Measurements from ENCODE around the gene SPARCL1.

The SPARCL1 gene

DNA sequence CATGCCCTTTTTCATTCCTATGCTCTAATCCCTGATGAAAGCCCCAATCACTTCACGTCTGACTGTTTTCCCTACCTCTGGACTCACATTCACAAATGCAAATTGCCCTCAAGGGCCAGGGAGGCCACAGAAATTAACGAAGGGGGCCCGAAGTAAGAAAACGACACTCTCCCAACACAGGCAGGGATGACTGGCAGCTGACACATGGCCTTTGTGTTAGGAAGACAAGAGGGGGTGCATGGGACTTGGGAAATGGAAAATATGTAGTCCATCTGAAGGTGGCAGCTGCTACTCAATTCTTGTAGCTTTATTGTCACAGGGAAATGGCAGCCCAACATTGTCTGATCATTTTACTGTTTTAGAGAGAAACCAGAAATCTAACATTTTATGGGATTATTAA, 12.3 kb upstream of the SPARCL1 start:
- Histone ChIP-seq H3K27ac (replicated peaks) (no peak overlapping the region), H3K27me3 (ENCODE audit: insufficient read depth, poor library complexity, severe bottlenecking) (no peaks in the 10 kb centered on the region), H3K4me3 (replicated peaks; ENCODE audit: insufficient read depth, low read length) (no peak overlapping the region)
- TF ChIP-seq, protein P1, sequence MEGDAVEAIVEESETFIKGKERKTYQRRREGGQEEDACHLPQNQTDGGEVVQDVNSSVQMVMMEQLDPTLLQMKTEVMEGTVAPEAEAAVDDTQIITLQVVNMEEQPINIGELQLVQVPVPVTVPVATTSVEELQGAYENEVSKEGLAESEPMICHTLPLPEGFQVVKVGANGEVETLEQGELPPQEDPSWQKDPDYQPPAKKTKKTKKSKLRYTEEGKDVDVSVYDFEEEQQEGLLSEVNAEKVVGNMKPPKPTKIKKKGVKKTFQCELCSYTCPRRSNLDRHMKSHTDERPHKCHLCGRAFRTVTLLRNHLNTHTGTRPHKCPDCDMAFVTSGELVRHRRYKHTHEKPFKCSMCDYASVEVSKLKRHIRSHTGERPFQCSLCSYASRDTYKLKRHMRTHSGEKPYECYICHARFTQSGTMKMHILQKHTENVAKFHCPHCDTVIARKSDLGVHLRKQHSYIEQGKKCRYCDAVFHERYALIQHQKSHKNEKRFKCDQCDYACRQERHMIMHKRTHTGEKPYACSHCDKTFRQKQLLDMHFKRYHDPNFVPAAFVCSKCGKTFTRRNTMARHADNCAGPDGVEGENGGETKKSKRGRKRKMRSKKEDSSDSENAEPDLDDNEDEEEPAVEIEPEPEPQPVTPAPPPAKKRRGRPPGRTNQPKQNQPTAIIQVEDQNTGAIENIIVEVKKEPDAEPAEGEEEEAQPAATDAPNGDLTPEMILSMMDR (IDR thresholded peaks at IDR 0.05; ENCODE audit: insufficient read depth, low read length) = no peak
- no peak for TF ChIP-seq POLR2AphosphoS5 (IDR thresholded peaks at IDR 0.05; ENCODE audit: low read depth)
- TF ChIP-seq GABPA (IDR thresholded peaks at IDR 0.05; ENCODE audit: low read depth) = no peak
- TF ChIP-seq, protein P2, sequence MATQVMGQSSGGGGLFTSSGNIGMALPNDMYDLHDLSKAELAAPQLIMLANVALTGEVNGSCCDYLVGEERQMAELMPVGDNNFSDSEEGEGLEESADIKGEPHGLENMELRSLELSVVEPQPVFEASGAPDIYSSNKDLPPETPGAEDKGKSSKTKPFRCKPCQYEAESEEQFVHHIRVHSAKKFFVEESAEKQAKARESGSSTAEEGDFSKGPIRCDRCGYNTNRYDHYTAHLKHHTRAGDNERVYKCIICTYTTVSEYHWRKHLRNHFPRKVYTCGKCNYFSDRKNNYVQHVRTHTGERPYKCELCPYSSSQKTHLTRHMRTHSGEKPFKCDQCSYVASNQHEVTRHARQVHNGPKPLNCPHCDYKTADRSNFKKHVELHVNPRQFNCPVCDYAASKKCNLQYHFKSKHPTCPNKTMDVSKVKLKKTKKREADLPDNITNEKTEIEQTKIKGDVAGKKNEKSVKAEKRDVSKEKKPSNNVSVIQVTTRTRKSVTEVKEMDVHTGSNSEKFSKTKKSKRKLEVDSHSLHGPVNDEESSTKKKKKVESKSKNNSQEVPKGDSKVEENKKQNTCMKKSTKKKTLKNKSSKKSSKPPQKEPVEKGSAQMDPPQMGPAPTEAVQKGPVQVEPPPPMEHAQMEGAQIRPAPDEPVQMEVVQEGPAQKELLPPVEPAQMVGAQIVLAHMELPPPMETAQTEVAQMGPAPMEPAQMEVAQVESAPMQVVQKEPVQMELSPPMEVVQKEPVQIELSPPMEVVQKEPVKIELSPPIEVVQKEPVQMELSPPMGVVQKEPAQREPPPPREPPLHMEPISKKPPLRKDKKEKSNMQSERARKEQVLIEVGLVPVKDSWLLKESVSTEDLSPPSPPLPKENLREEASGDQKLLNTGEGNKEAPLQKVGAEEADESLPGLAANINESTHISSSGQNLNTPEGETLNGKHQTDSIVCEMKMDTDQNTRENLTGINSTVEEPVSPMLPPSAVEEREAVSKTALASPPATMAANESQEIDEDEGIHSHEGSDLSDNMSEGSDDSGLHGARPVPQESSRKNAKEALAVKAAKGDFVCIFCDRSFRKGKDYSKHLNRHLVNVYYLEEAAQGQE (IDR thresholded peaks at IDR 0.05; ENCODE audit: insufficient replicate concordance, low read depth) = no peak
- no peak for TF ChIP-seq SPI1 (IDR thresholded peaks at IDR 0.05; ENCODE audit: borderline replicate concordance, low read depth)
- DNase-seq (ENCODE audit: low read depth in 1 of 2, low spot score in 1 of 2) = no peak

DNA sequence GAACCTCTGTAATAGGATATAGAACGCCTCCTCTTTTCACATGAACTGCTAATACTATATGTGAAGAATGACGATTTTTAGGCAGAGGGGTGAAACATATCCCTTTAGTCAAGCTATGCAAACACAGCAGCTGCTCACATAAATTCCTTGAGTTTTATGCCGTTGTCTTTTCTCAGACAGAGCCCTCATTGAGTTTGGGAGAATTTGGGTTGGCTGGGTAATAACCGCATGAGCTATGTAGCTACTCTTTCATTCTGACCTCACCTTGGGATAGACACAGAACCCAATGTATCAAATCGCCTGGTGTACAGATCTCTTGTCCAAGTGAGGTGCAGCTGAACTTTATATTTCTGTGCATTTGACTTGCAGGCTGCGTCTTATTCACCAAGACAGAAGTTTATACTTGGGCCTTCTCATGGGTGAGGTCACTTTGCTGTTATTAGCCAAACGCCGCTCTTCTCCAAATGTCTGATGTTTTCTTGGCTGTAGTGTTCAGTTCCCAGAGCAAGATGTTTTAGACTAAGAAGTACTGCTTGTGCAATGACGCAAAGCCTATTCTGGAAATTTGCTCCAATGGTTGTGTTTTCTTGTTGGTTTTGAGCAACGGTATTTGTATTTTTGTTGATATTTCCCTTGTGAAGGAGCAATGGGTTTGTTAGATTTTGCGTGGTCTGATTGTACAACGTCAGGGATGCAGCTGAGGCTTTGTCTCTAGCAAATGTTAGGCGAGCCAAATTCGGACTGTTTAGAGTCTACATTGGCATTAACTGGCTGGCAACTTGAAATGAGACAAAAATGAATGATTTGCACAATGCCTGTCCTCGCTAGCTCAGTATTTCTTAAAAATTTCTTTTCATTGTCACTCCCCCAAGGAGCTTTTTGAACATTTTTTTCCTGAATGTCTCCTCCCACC, 11.2 kb upstream of the SPARCL1 start:
- no peak overlapping the region for H3K27ac ChIP-seq (replicated peaks)
- no peak overlapping the region for H3K4me3 ChIP-seq (replicated peaks; ENCODE audit: insufficient read depth, low read length)
- H3K27me3 ChIP-seq (ENCODE audit: insufficient read depth, poor library complexity, severe bottlenecking) = no peaks in the 10 kb centered on the region
- TF ChIP-seq GABPA (IDR thresholded peaks at IDR 0.05; ENCODE audit: low read depth) (no peak), SPI1 (IDR thresholded peaks at IDR 0.05; ENCODE audit: borderline replicate concordance, low read depth) (no peak), POLR2AphosphoS5 (IDR thresholded peaks at IDR 0.05; ENCODE audit: low read depth) (no peak)
- TF ChIP-seq, protein P2 (IDR thresholded peaks at IDR 0.05; ENCODE audit: insufficient replicate concordance, low read depth) = no peak
- TF ChIP-seq, protein P1 (IDR thresholded peaks at IDR 0.05; ENCODE audit: insufficient read depth, low read length) = no peak
- no peak for DNase-seq (ENCODE audit: low read depth in 1 of 2, low spot score in 1 of 2)

DNA sequence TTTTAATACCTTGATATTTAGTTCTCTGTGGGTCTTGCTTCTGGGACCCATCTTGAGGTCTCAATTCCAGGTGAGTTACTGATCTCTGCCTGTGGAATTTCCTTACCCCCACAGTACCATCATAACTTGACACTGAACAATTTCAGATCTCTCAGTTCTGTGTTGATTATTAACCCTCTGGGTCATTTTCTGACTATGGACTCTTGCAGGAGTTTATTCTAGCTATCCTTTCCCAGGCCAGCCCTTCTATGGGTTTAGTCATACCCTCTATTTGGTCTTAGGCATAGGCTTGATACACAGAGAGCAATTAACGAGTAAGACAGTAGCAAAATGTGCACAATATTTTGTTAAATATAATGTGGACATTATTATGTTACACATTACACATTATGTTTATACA, 3.7 kb upstream of the SPARCL1 start:
- Histone ChIP-seq H3K27ac (replicated peaks) (no peak overlapping the region), H3K4me3 (replicated peaks; ENCODE audit: insufficient read depth, low read length) (no peak overlapping the region), H3K27me3 (ENCODE audit: insufficient read depth, poor library complexity, severe bottlenecking) (no peaks in the 10 kb centered on the region)
- TF ChIP-seq POLR2AphosphoS5 (IDR thresholded peaks at IDR 0.05; ENCODE audit: low read depth) (no peak), GABPA (IDR thresholded peaks at IDR 0.05; ENCODE audit: low read depth) (no peak), SPI1 (IDR thresholded peaks at IDR 0.05; ENCODE audit: borderline replicate concordance, low read depth) (no peak)
- TF ChIP-seq, protein P2 (IDR thresholded peaks at IDR 0.05; ENCODE audit: insufficient replicate concordance, low read depth) = no peak
- TF ChIP-seq, protein P1 (IDR thresholded peaks at IDR 0.05; ENCODE audit: insufficient read depth, low read length) = no peak
- DNase-seq (ENCODE audit: low read depth in 1 of 2, low spot score in 1 of 2) = no peak

Data from HL-60 (cell line).